GM12878 (cell line): ENCODE data around the gene PRKCE. TPM values are rescaled to one million over a fixed set of nuclear protein-coding genes. Genes with fewer than 3 reads are reported as not detected.

Source experiments
- ATAC-seq: fragments of 200-7000 bp; cut with Tn5 transposase; 3 replicates; pipeline ENCODE4 v1.9.1; 2020; ENCODE audit warnings: mild to moderate bottlenecking, moderate library complexity
- BruUV-seq: library from RNA; stranded (reverse); fragments of 400-500 nt; replicated peaks from 2 replicates; lab custom pipeline; 2021; lab: Mats Ljungman, UMichigan
- CTCF ChIA-PET: fragments of 300-600 bp; sonication (Branson Sonifier 250); formaldehyde crosslinking; extraction: SDS; loops from one replicate; lab custom pipeline; 2021; ENCODE audit warnings: inconsistent platforms; lab: Yijun Ruan, JAX
- POLR2A ChIA-PET: fragments of 350-600 bp; formaldehyde crosslinking; extraction: SDS; loops from one replicate; lab custom pipeline; 2021; ENCODE audit warnings: inconsistent platforms; lab: Charles Lee
- RAD21 ChIA-PET: fragments of 300-600 bp; sonication (Branson Sonifier 250); formaldehyde crosslinking; loops from one replicate; lab custom pipeline; 2023; ENCODE audit warnings: antibody characterized with exemption; ENCODE audit not compliant: unreplicated experiment; lab: Charles Lee
- SMC1A ChIA-PET: fragments of 300-600 bp; sonication (Branson Sonifier 250); formaldehyde crosslinking; loops from one replicate; lab custom pipeline; 2023; ENCODE audit not compliant: unreplicated experiment, uncharacterized antibody; lab: Charles Lee
- DNase-seq: peaks from one replicate; pipeline ENCODE4 v3.0.0-alpha.2; 2011; ENCODE audit warnings: low read depth, low spot score
- FAIRE-seq: peaks from 3 replicates; lab custom pipeline; 2011; peaks lifted over from hg19 to GRCh38; lab: Jason Lieb, UNC
- H2AFZ ChIP-seq: 2 replicates; pipeline ENCODE4 v1.6.0; 2011; ENCODE audit warnings: low read depth, low read length, control low read depth; ENCODE audit not compliant: control insufficient read depth
- H3K27ac ChIP-seq: 2 replicates; pipeline ENCODE4 v1.5.1; 2011; ENCODE audit warnings: control low read depth; ENCODE audit not compliant: control insufficient read depth, insufficient read depth
- H3K27me3 ChIP-seq, 2 experiments: replicated peaks in 1 of 2; 2 replicates each; pipeline versions ENCODE4 v1.6.0 to v1.6.1; 2011; ENCODE audit warnings: low read length in 1 of 2; ENCODE audit not compliant: control insufficient read depth in 2 of 2, insufficient read depth in 2 of 2
- H3K36me3 ChIP-seq, 2 experiments: 2 replicates each; pipeline ENCODE4 v1.5.1; 2011; ENCODE audit warnings: low read length in 1 of 2; ENCODE audit not compliant: control insufficient read depth in 2 of 2, insufficient read depth in 2 of 2
- H3K4me1 ChIP-seq: 2 replicates; pipeline ENCODE4 v1.6.1; 2011; ENCODE audit warnings: mild to moderate bottlenecking, low read length, moderate library complexity, mixed read lengths; ENCODE audit not compliant: control insufficient read depth, insufficient read depth
- H3K4me2 ChIP-seq: 2 replicates; pipeline ENCODE4 v1.6.0; 2011; ENCODE audit warnings: control low read depth; ENCODE audit not compliant: control insufficient read depth, insufficient read depth
- H3K4me3 ChIP-seq: fragments of 200-600 bp; sonication (generic); 2 replicates; pipeline ENCODE4 v1.5.1; 2016
- H3K79me2 ChIP-seq: 2 replicates; pipeline ENCODE4 v1.6.0; 2011; ENCODE audit warnings: low read length; ENCODE audit not compliant: control insufficient read depth, insufficient read depth
- H3K9ac ChIP-seq: 2 replicates; pipeline ENCODE4 v1.8.0; 2011; ENCODE audit warnings: low read length, control low read depth, mixed read lengths; ENCODE audit not compliant: control insufficient read depth, insufficient read depth
- H3K9me3 ChIP-seq: replicated peaks from 3 replicates; pipeline ENCODE4 v1.5.1; 2011; ENCODE audit warnings: mild to moderate bottlenecking, low read length; ENCODE audit not compliant: control insufficient read depth, insufficient read depth
- H4K20me1 ChIP-seq: 2 replicates; pipeline ENCODE4 v1.6.0; 2011; ENCODE audit not compliant: control insufficient read depth, insufficient read depth
- FOS ChIP-seq: IDR thresholded peaks from 3 replicates; pipeline ENCODE4 v1.6.1; 2011; ENCODE audit warnings: borderline replicate concordance; ENCODE audit not compliant: insufficient read length; ENCODE audit errors: extremely low read depth
- IRF4 ChIP-seq: IDR thresholded peaks from 2 replicates; pipeline ENCODE4 v1.6.1; 2011; ENCODE audit warnings: low read depth, low read length
- NFXL1 ChIP-seq: fragments of 450-650 bp; IDR thresholded peaks from 2 replicates; pipeline ENCODE4 v1.6.1; 2017; ENCODE audit warnings: antibody characterized with exemption, mild to moderate bottlenecking, borderline replicate concordance
- PKNOX1 ChIP-seq: fragments of 450-650 bp; IDR thresholded peaks from 2 replicates; pipeline ENCODE4 v1.6.1; 2016; ENCODE audit warnings: mild to moderate bottlenecking
- RBBP5 ChIP-seq: fragments of 200-600 bp; sonication (generic); conservative IDR thresholded peaks from 2 replicates; pipeline ENCODE4 v1.6.1; 2016
- SKIL ChIP-seq: fragments of 450-650 bp; IDR thresholded peaks from 2 replicates; pipeline ENCODE4 v1.6.1; 2017; ENCODE audit warnings: mild to moderate bottlenecking, low read depth, inconsistent platforms; ENCODE audit not compliant: poor library complexity, severe bottlenecking
- ZNF687 ChIP-seq: fragments of 450-650 bp; IDR thresholded peaks from 2 replicates; pipeline ENCODE4 v1.6.1; 2017; ENCODE audit warnings: mild to moderate bottlenecking, moderate library complexity
- WGBS: methylation state at CpG from one replicate; pipeline ENCODE4 v1.1.6; 2016; ENCODE audit warnings: low lambda C conversion rate; ENCODE audit not compliant: insufficient replicate concordance, insufficient coverage; ENCODE audit errors: missing lambda C conversion rate; 5-methylcytosine and 5-hydroxymethylcytosine counted together
- in situ Hi-C: fragments of 300-500 bp; cut with MboI; formaldehyde crosslinking; loops from 9 replicates; pipeline ENCODE4 v1.14.3; 2018; ENCODE audit warnings: mixed read lengths
- intact Hi-C: fragments of 100-400 bp; cut with micrococcal nuclease; formaldehyde crosslinking; loops from one replicate; pipeline ENCODE4 v1.14.2; 2022; ENCODE audit not compliant: unreplicated experiment
- polyA plus RNA-seq, 11 experiments: library from polyadenylated mRNA; depleted of rRNA in 4 of 11; unstranded in 6 of 11; stranded (reverse) in 5 of 11; fragments of >200 nt; fragmentation: Nextera tagmentation in 4 of 11; fragmentation: Illumina TruSeq in 1 of 11; extraction: Ambion mirVana in 4 of 11; extraction: Trizol in 1 of 11; gene quantifications; 1 replicate in 1 of 11; 2 replicates in 10 of 11; pipeline versions ENCODE4 v1.2.1 to v1.2.3, GENCODE V29; 2011 to 2016; ENCODE audit warnings: inconsistent platforms in 2 of 11, missing spikeins in 2 of 11, low read depth in 1 of 11
- total RNA-seq, 4 experiments: library from RNA; depleted of rRNA in 3 of 4; stranded (reverse); fragments of >200 nt in 3 of 4; fragmentation: Illumina TruSeq in 1 of 4; extraction: Trizol in 1 of 4; gene quantifications; 2 replicates each; pipeline versions ENCODE4 v1.2.1 to v1.2.3, GENCODE V29; 2013 to 2021
- TF ChIP-seq, protein P1 (sequence below): fragments of 450-650 bp; IDR thresholded peaks from 2 replicates; pipeline ENCODE4 v1.6.1; 2016; ENCODE audit warnings: mild to moderate bottlenecking, moderate library complexity, borderline replicate concordance
- TF ChIP-seq, protein P2 (sequence below): fragments of 450-650 bp; conservative IDR thresholded peaks from 2 replicates; pipeline ENCODE4 v1.6.1; 2017; ENCODE audit warnings: mild to moderate bottlenecking, moderate library complexity

PRKCE gene
- total and polyA plus RNA-seq, 10 of the 15 experiments (the other 5 are each of a cell fraction or from before 2014, with no cell fraction given): 2.6 to 28.2 (median 11.3) TPM

- TF ChIP-seq ZNF687 (no peak), SKIL (no peak), RBBP5 (no peak), PKNOX1 (no peak), IRF4 (no peak)
Observed at GRCh38 chr2:46135958-46136357, 484.5 kb downstream of the PRKCE start (continued).

DNA sequence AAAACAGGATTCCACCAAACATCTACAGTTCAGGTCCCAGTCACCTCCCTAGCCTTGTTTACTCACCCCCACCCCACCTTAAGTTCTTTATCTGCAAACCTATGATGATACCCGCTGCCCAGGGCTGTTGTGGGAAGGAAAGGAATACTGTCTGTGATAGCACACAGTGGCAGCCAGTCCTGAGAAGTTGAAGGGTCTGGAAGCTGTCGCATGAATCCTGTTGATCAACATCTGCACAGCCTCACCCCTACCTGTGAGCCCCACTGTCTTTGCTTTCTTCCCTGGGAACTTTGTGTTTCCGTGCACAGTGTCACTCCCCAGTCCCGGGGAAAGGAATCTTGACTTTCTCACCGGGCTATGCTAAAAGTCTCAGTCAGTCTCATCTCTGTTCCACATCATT lies 485.0 kb downstream of the PRKCE start:
- Histone ChIP-seq H3K79me2 (no peaks in the 10 kb centered on the region), H2AFZ (no peak overlapping the region), H3K4me1 (no peaks in the 10 kb centered on the region), H3K4me2 (no peak overlapping the region), H3K9ac (no peak overlapping the region), H4K20me1 (no peaks in the 10 kb centered on the region), H3K27ac (no peak overlapping the region), H3K36me3 (no peaks in the 10 kb centered on the region), H3K9me3 (no peaks in the 10 kb centered on the region), H3K4me3 (no peak overlapping the region), H3K27me3 (no peaks in the 10 kb centered on the region)
- ChIA-PET CTCF (no interaction called here), SMC1A (no interaction called here), POLR2A (no interaction called here), RAD21 (no interaction called here)
- DNase-seq: no peak
- intact Hi-C loops (no loop called here), in situ Hi-C loops (no loop called here)
- 74% methylated on average over 5 of the region's 5 CpGs for WGBS
- ATAC-seq: no peak
- no TSS peak for BruUV-seq
- peak; percentile 47 for FAIRE-seq
- TF ChIP-seq, protein P1, sequence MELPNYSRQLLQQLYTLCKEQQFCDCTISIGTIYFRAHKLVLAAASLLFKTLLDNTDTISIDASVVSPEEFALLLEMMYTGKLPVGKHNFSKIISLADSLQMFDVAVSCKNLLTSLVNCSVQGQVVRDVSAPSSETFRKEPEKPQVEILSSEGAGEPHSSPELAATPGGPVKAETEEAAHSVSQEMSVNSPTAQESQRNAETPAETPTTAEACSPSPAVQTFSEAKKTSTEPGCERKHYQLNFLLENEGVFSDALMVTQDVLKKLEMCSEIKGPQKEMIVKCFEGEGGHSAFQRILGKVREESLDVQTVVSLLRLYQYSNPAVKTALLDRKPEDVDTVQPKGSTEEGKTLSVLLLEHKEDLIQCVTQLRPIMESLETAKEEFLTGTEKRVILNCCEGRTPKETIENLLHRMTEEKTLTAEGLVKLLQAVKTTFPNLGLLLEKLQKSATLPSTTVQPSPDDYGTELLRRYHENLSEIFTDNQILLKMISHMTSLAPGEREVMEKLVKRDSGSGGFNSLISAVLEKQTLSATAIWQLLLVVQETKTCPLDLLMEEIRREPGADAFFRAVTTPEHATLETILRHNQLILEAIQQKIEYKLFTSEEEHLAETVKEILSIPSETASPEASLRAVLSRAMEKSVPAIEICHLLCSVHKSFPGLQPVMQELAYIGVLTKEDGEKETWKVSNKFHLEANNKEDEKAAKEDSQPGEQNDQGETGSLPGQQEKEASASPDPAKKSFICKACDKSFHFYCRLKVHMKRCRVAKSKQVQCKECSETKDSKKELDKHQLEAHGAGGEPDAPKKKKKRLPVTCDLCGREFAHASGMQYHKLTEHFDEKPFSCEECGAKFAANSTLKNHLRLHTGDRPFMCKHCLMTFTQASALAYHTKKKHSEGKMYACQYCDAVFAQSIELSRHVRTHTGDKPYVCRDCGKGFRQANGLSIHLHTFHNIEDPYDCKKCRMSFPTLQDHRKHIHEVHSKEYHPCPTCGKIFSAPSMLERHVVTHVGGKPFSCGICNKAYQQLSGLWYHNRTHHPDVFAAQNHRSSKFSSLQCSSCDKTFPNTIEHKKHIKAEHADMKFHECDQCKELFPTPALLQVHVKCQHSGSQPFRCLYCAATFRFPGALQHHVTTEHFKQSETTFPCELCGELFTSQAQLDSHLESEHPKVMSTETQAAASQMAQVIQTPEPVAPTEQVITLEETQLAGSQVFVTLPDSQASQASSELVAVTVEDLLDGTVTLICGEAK: no peak
- no peak for TF ChIP-seq FOS
- TF ChIP-seq, protein P2, sequence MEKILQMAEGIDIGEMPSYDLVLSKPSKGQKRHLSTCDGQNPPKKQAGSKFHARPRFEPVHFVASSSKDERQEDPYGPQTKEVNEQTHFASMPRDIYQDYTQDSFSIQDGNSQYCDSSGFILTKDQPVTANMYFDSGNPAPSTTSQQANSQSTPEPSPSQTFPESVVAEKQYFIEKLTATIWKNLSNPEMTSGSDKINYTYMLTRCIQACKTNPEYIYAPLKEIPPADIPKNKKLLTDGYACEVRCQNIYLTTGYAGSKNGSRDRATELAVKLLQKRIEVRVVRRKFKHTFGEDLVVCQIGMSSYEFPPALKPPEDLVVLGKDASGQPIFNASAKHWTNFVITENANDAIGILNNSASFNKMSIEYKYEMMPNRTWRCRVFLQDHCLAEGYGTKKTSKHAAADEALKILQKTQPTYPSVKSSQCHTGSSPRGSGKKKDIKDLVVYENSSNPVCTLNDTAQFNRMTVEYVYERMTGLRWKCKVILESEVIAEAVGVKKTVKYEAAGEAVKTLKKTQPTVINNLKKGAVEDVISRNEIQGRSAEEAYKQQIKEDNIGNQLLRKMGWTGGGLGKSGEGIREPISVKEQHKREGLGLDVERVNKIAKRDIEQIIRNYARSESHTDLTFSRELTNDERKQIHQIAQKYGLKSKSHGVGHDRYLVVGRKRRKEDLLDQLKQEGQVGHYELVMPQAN: no peak
- no peak for TF ChIP-seq NFXL1
